H1 (cell line): ENCODE data around the gene AOPEP. TPM values are rescaled to one million over a fixed set of nuclear protein-coding genes. Genes with fewer than 3 reads are reported as not detected.

Experiments used
- CTCF ChIA-PET: fragments of 300-600 bp; sonication (Branson Sonifier 250); formaldehyde crosslinking; loops from one replicate; lab custom pipeline; 2021; ENCODE audit not compliant: partially characterized antibody; lab: Charles Lee
- POLR2A ChIA-PET: fragments of 300-600 bp; sonication (Branson Sonifier 250); formaldehyde crosslinking; loops from one replicate; lab custom pipeline; 2021; ENCODE audit warnings: inconsistent platforms; ENCODE audit not compliant: partially characterized antibody; lab: Charles Lee
- DNase-seq, 2 experiments: peaks; one replicate each; pipeline versions ENCODE4 v3.0.0 to v3.0.0-alpha.2; 2010 to 2022; ENCODE audit warnings: low spot score in 2 of 2, low read depth in 1 of 2, mixed read lengths in 1 of 2
- FAIRE-seq: peaks from 2 replicates; lab custom pipeline; 2011; peaks lifted over from hg19 to GRCh38; lab: Jason Lieb, UNC
- H2AFZ ChIP-seq: 2 replicates; pipeline ENCODE4 v1.8.1; 2012; ENCODE audit warnings: low read length, inconsistent platforms
- H2AK5ac ChIP-seq: 2 replicates; pipeline ENCODE4 v1.6.1; 2013; ENCODE audit warnings: low read depth, low read length
- H2BK120ac ChIP-seq: replicated peaks from 2 replicates; pipeline ENCODE3; 2013; ENCODE audit warnings: low read depth, low read length, inconsistent platforms
- H2BK12ac ChIP-seq: 2 replicates; pipeline ENCODE4 v1.6.1; 2013; ENCODE audit warnings: low read depth, low read length
- H2BK15ac ChIP-seq: 2 replicates; pipeline ENCODE4 v1.6.1; 2013; ENCODE audit warnings: low read length
- H2BK20ac ChIP-seq: 2 replicates; pipeline ENCODE4 v1.6.1; 2013; ENCODE audit warnings: low read length
- H2BK5ac ChIP-seq: 2 replicates; pipeline ENCODE4 v1.6.1; 2013; ENCODE audit warnings: low read depth, low read length
- H3K14ac ChIP-seq: 2 replicates; pipeline ENCODE4 v1.6.1; 2013; ENCODE audit warnings: inconsistent platforms; ENCODE audit not compliant: insufficient read length
- H3K18ac ChIP-seq: 2 replicates; pipeline ENCODE4 v1.6.1; 2013; ENCODE audit warnings: low read length; ENCODE audit errors: extremely low read depth
- H3K23ac ChIP-seq: 2 replicates; pipeline ENCODE4 v1.6.1; 2013; ENCODE audit warnings: inconsistent platforms; ENCODE audit not compliant: insufficient read length
- H3K23me2 ChIP-seq: 2 replicates; pipeline ENCODE4 v1.6.1; 2013; ENCODE audit warnings: low read depth, low read length
- H3K27ac ChIP-seq: 2 replicates; pipeline ENCODE4 v1.6.1; 2011; ENCODE audit warnings: low read depth, low read length, inconsistent platforms
- H3K27me3 ChIP-seq, 4 experiments: replicated peaks in 1 of 4; 1 replicate in 1 of 4; 2 replicates in 3 of 4; pipeline versions ENCODE4 v1.6.1 to v1.8.1; 2011 to 2013; ENCODE audit warnings: low read length in 3 of 4, mild to moderate bottlenecking in 3 of 4, inconsistent platforms in 2 of 4, mixed read lengths in 2 of 4, moderate library complexity in 1 of 4; ENCODE audit not compliant: control insufficient read depth in 3 of 4, insufficient read depth in 3 of 4; ENCODE audit errors: extremely low read depth in 1 of 4
- H3K36me3 ChIP-seq, 4 experiments: 2 replicates each; pipeline versions ENCODE4 v1.6.1 to v1.8.1; 2011 to 2013; ENCODE audit warnings: mild to moderate bottlenecking in 4 of 4, low read length in 3 of 4, moderate library complexity in 2 of 4, control low read depth in 1 of 4, inconsistent platforms in 1 of 4; ENCODE audit not compliant: insufficient read depth in 4 of 4, control insufficient read depth in 2 of 4
- H3K4ac ChIP-seq: replicated peaks from 2 replicates; pipeline ENCODE3; 2013; ENCODE audit warnings: low read length, low read depth, mixed read lengths, inconsistent platforms; ENCODE audit not compliant: insufficient read length
- H3K4me1 ChIP-seq, 4 experiments: replicated peaks in 1 of 4; 1 replicate in 1 of 4; 2 replicates in 3 of 4; pipeline versions ENCODE4 v1.6.1 to v1.8.1; 2011 to 2013; ENCODE audit warnings: low read length in 3 of 4, inconsistent platforms in 2 of 4, mixed read lengths in 1 of 4; ENCODE audit not compliant: insufficient read depth in 4 of 4, control insufficient read depth in 3 of 4
- H3K4me2 ChIP-seq, 2 experiments: 2 replicates each; pipeline versions ENCODE4 v1.6.1 to v1.8.1; 2011 to 2013; ENCODE audit warnings: low read depth in 2 of 2, low read length in 2 of 2, control low read depth in 1 of 2, inconsistent platforms in 1 of 2, mild to moderate bottlenecking in 1 of 2; ENCODE audit not compliant: insufficient read depth in 1 of 2
- H3K4me3 ChIP-seq, 4 experiments: fragments of 200-600, 300-600 bp in 1 of 4; sonication (generic), shearing (Covaris generic), sonication (Bioruptor Twin) in 1 of 4; 2 replicates each; pipeline versions ENCODE4 v1.5.1 to v1.8.1; 2011 to 2016; ENCODE audit warnings: low read length in 4 of 4, low read depth in 3 of 4, control low read depth in 2 of 4, inconsistent platforms in 2 of 4, mild to moderate bottlenecking in 2 of 4, mixed read lengths in 1 of 4, moderate library complexity in 1 of 4; ENCODE audit not compliant: insufficient read depth in 2 of 4; ENCODE audit errors: extremely low read depth in 1 of 4
- H3K56ac ChIP-seq: replicated peaks from 2 replicates; pipeline ENCODE3; 2013; ENCODE audit warnings: low read depth, mild to moderate bottlenecking, mixed read lengths, low read length, inconsistent platforms; ENCODE audit not compliant: insufficient read length
- H3K79me1 ChIP-seq: 2 replicates; pipeline ENCODE4 v1.6.1; 2013; ENCODE audit warnings: low read depth, low read length, control low read depth
- H3K79me2 ChIP-seq, 2 experiments: 2 replicates each; pipeline versions ENCODE4 v1.6.1 to v1.8.1; 2012 to 2013; ENCODE audit warnings: low read length in 2 of 2, mild to moderate bottlenecking in 2 of 2, inconsistent platforms in 1 of 2; ENCODE audit not compliant: insufficient read depth in 2 of 2, control insufficient read depth in 1 of 2
- H3K9ac ChIP-seq, 4 experiments: replicated peaks in 1 of 4; 1 replicate in 1 of 4; 2 replicates in 3 of 4; pipeline versions ENCODE4 v1.6.1 to v1.8.1; 2011 to 2013; ENCODE audit warnings: low read depth in 3 of 4, low read length in 3 of 4, control low read depth in 2 of 4, mild to moderate bottlenecking in 2 of 4, moderate library complexity in 2 of 4, inconsistent platforms in 1 of 4; ENCODE audit errors: extremely low read depth in 1 of 4
- H3K9me3 ChIP-seq, 2 experiments: 2 replicates each; pipeline versions ENCODE4 v1.6.1 to v1.8.1; 2012 to 2013; ENCODE audit warnings: mild to moderate bottlenecking in 2 of 2, moderate library complexity in 2 of 2, control low read depth in 1 of 2, inconsistent platforms in 1 of 2, low read depth in 1 of 2, low read length in 1 of 2, mixed read lengths in 1 of 2; ENCODE audit not compliant: insufficient read depth in 2 of 2
- H4K20me1 ChIP-seq, 2 experiments: replicated peaks in 1 of 2; 2 replicates each; pipeline versions ENCODE3 to v1.8.1; 2011 to 2013; ENCODE audit warnings: inconsistent platforms in 2 of 2, low read length in 2 of 2, mild to moderate bottlenecking in 1 of 2; ENCODE audit not compliant: insufficient read depth in 2 of 2, control insufficient read depth in 1 of 2
- H4K5ac ChIP-seq: 2 replicates; pipeline ENCODE4 v1.6.1; 2013; ENCODE audit warnings: low read length, low read depth, mixed read lengths, inconsistent platforms; ENCODE audit not compliant: insufficient read length
- H4K8ac ChIP-seq: 2 replicates; pipeline ENCODE4 v1.8.0; 2013; ENCODE audit warnings: mild to moderate bottlenecking, moderate library complexity, low read length, inconsistent platforms; ENCODE audit not compliant: insufficient read depth; ENCODE audit errors: extremely low read depth
- H4K91ac ChIP-seq: replicated peaks from 2 replicates; pipeline ENCODE3; 2013; ENCODE audit warnings: low read length, mixed read lengths, inconsistent platforms; ENCODE audit not compliant: insufficient read length
- CBX5 ChIP-seq: fragments of 300-800, 300-1000 bp; sonication (generic); IDR thresholded peaks from 2 replicates; pipeline ENCODE4 v1.7.1; 2016; ENCODE audit warnings: antibody characterized with exemption, low read length, low read depth
- CHD1 ChIP-seq: IDR thresholded peaks from 2 replicates; pipeline ENCODE4 v1.6.1; 2012; ENCODE audit warnings: low read depth, low read length, improper control_type of control experiment
- FOSL1 ChIP-seq: IDR thresholded peaks from 2 replicates; pipeline ENCODE4 v1.6.1; 2011; ENCODE audit warnings: mild to moderate bottlenecking, low read depth, low read length, moderate library complexity; ENCODE audit not compliant: insufficient read depth
- GTF2F1 ChIP-seq: IDR thresholded peaks from 2 replicates; pipeline ENCODE4 v1.6.1; 2012; ENCODE audit warnings: low read depth, low read length, improper control_type of control experiment, borderline replicate concordance
- KDM5A ChIP-seq: fragments of 200-600 bp; IDR thresholded peaks from 2 replicates; pipeline ENCODE4 v1.7.1; 2012; ENCODE audit warnings: mild to moderate bottlenecking, low read length, inconsistent platforms, mixed read lengths
- MAFK ChIP-seq: IDR thresholded peaks from 2 replicates; pipeline ENCODE4 v1.6.1; 2012; ENCODE audit warnings: low read depth, mild to moderate bottlenecking, improper control_type of control experiment, low read length
- POLR2A ChIP-seq, 2 experiments: IDR thresholded peaks; 1 replicate in 1 of 2; 2 replicates in 1 of 2; pipeline ENCODE4 v1.6.1; 2011; ENCODE audit warnings: low read depth in 2 of 2, low read length in 2 of 2, mild to moderate bottlenecking in 2 of 2; ENCODE audit errors: control extremely low read depth in 1 of 2
- POU5F1 ChIP-seq: IDR thresholded peaks from 2 replicates; pipeline ENCODE4 v1.6.1; 2011; ENCODE audit warnings: low read depth, mild to moderate bottlenecking, low read length, moderate library complexity
- RNF2 ChIP-seq: fragments of 200-900, 300-1000 bp; sonication (generic); IDR thresholded peaks from 2 replicates; pipeline ENCODE4 v1.7.1; 2016; ENCODE audit warnings: borderline replicate concordance, low read depth, mild to moderate bottlenecking, antibody characterized with exemption, low read length; ENCODE audit not compliant: poor library complexity, severe bottlenecking; ENCODE audit errors: missing control alignments
- SAP30 ChIP-seq: fragments of 300-600 bp; sonication (generic); IDR thresholded peaks from 2 replicates; pipeline ENCODE4 v1.7.1; 2012; ENCODE audit warnings: low read length, moderate library complexity, mild to moderate bottlenecking, inconsistent platforms; ENCODE audit not compliant: insufficient read depth, insufficient replicate concordance
- SUZ12 ChIP-seq: fragments of 200-600 bp; sonication (generic); IDR thresholded peaks from 2 replicates; pipeline ENCODE4 v1.6.1; 2012; ENCODE audit warnings: mild to moderate bottlenecking, inconsistent platforms, low read length, moderate library complexity, mixed read lengths
- YY1 ChIP-seq: IDR thresholded peaks from 2 replicates; pipeline ENCODE4 v1.6.1; 2011; ENCODE audit warnings: low read depth, mild to moderate bottlenecking, low read length
- WGBS, 2 experiments: shearing (Covaris generic) in 1 of 2; methylation state at CpG; one replicate each; pipeline versions ENCODE4 v1.1.6 to v1.1.7; 2013 to 2015; ENCODE audit warnings: low lambda C conversion rate in 2 of 2, mixed read lengths in 2 of 2, inconsistent platforms in 1 of 2, low coverage in 1 of 2, missing lambda C conversion rate in 1 of 2; ENCODE audit not compliant: insufficient replicate concordance in 2 of 2, insufficient coverage in 1 of 2, insufficient read length in 1 of 2; ENCODE audit errors: extremely low coverage in 1 of 2, missing lambda C conversion rate in 1 of 2; 5-methylcytosine and 5-hydroxymethylcytosine counted together
- polyA plus RNA-seq, 7 experiments: library from polyadenylated mRNA; depleted of rRNA in 3 of 7; stranded (reverse) in 5 of 7; unstranded in 2 of 7; fragments of >200 nt in 5 of 7; fragments of 200-250 nt in 2 of 7; gene quantifications; 1 replicate in 5 of 7; 2 replicates in 1 of 7; 4 replicates in 1 of 7; pipeline versions ENCODE4 v1.2.1 to v1.2.3, GENCODE V29; 2011 to 2013; ENCODE audit warnings: missing spikeins in 2 of 7, mixed read lengths in 2 of 7
- total RNA-seq: library from RNA; stranded (reverse); fragmentation: NEBNext Ultra II Directional; extraction: Animal tissue kit (Norgen Biotek cat#: 25700); gene quantifications from 2 replicates; pipeline ENCODE4 v1.2.1, GENCODE V29; 2021
- TF ChIP-seq, protein P1 (sequence below): IDR thresholded peaks from 2 replicates; pipeline ENCODE4 v1.6.1; 2012; ENCODE audit warnings: inconsistent platforms

Gene AOPEP
- total and polyA plus RNA-seq, 2 of the 8 experiments (the other 6 are each of a cell fraction or from before 2014, with no cell fraction given): 6.1 to 14.3 TPM

DNA sequence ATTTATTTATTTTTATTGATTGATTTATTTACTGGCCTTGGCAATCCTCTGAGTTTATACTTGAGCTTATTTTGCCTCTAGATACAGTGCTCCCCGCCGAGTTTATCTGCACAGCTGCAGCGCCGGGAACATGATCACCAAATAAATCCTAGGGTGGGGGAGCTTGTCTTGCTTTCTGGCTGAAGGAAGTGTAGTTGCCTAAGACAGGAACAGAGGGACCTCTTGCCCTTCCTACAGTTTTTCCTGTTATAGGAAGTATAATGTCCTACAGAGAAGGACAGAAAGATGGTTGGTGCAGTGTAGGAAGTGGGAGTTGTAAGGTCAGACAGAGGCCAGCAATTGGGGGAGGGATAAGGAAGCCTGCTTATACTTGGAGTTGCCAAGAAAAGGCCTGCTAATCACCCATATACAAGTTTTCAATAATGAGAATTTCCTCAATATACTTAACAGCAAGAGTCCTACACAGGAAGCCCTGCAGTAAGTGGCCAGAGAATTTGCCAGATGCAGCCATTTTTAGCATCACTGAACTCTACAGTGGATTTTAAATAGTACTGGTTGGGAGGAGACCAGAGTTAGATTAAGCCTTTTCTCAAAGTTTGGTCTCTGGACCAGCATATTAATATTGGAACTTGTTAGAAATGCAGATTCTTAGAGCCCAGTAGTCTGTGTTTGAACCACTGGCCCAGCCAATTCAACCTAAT, 7.7 kb downstream of the AOPEP start:
- DNase-seq: no peak

More for the DNA sequence above, 7.7 kb downstream of the AOPEP start:
- no peak overlapping the region for H3K14ac ChIP-seq
- no peak overlapping the region for H2AFZ ChIP-seq
- H3K4me1 ChIP-seq: no peaks in the 10 kb centered on the region
- no peak overlapping the region for H3K9ac ChIP-seq
- no peak overlapping the region for H3K56ac ChIP-seq
- no peak overlapping the region for H3K23ac ChIP-seq
- no peak overlapping the region for H3K4me3 ChIP-seq
- H3K27me3 ChIP-seq: no peaks in the 10 kb centered on the region
- no peak overlapping the region for H2BK12ac ChIP-seq
- no peak overlapping the region for H2AK5ac ChIP-seq
- H3K4me2 ChIP-seq: no peak overlapping the region
- H3K36me3 ChIP-seq: no peaks in the 10 kb centered on the region
- H4K5ac ChIP-seq: no peak overlapping the region
- H3K9me3 ChIP-seq: no peaks in the 10 kb centered on the region
- H4K91ac ChIP-seq: no peak overlapping the region
- no peak overlapping the region for H4K8ac ChIP-seq
- CTCF ChIA-PET: interaction anchor here (1.2 kb wide), 1 partner anchor 397 kb away, joined by 3 read pairs; no protein-coding TSS in a partner anchor
- TF ChIP-seq POLR2A (IDR thresholded peaks at IDR 0.05; ENCODE audit: control extremely low read depth in 1 of 2, low read depth in 2 of 2, low read length in 2 of 2) (no peak), RNF2 (no peak), KDM5A (no peak), YY1 (no peak), SUZ12 (no peak), CBX5 (no peak), FOSL1 (no peak), SAP30 (no peak), MAFK (no peak), POU5F1 (no peak), CHD1 (no peak), GTF2F1 (no peak)
- TF ChIP-seq, protein P1, sequence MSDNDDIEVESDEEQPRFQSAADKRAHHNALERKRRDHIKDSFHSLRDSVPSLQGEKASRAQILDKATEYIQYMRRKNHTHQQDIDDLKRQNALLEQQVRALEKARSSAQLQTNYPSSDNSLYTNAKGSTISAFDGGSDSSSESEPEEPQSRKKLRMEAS: no peak
- no peak overlapping the region for H3K4ac ChIP-seq
- no peak for FAIRE-seq
- no peak overlapping the region for H2BK15ac ChIP-seq
- H3K79me1 ChIP-seq: no peaks in the 10 kb centered on the region; the same call in 1 of the 2 replicates
- H2BK20ac ChIP-seq: no peak overlapping the region
- no peaks in the 10 kb centered on the region for H3K79me2 ChIP-seq
- no peak overlapping the region for H3K27ac ChIP-seq
- 89% methylated on average over 4 of the region's 4 CpGs; no CpG with 5 or more reads in 1 of the 2 experiments for WGBS, 2 experiments
- no peak overlapping the region for H3K18ac ChIP-seq
- no peak overlapping the region for H2BK120ac ChIP-seq
- H4K20me1 ChIP-seq: peaks cover 3 to 4% of the 10 kb centered on the region in 2 experiments
- no peak overlapping the region for H2BK5ac ChIP-seq
- POLR2A ChIA-PET: no interaction called here
- no peaks in the 10 kb centered on the region for H3K23me2 ChIP-seq
